MV-4-11 (cell line): Measurements from ENCODE around the gene SDCBP2.

Experiments used
- DNase-seq: peaks from one replicate; lab custom pipeline; 2025; lab: John Stamatoyannopoulos, UW

Gene SDCBP2

GRCh38 chr20:1274485-1275311 lies 54.2 kb downstream of the SDCBP2 start:
- no peak for DNase-seq

GRCh38 chr20:1273366-1273765 lies 55.6 kb downstream of the SDCBP2 start:
- DNase-seq: no peak

DNA sequence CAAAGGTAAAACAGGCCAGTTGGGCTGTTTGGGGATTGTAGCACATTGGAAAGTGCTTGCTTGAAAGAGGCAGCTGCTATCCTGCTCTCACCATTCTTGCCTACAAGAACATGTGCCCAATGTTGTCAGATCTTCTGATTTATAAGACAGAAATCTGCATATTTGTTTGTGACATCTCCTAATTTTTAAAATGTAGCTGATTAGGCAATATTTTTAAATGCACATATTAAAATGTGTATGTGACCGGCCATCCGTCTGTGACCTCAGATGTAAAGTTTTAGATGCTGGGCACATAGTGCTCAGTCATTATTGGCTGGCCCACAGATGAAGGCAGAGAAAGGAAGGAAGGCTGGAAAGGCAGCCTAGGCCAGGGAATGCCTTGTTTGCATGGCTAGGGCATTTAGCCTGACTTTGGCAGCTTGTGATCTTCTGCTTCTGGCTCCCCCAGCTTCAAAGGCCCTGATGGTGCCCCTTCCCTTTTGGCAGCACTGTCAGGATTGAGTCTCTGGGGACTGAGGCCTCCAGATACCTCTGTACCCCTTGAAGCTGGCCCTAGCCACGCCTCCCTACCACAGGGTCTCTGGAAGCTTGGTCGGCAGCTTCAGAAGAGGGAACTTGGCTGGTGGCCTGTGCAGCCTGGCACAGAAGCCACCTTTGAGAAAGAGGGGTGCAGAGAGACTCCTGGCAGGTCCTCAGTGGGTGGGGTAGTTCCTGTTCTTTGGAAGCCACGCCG lies 56.4 kb downstream of the SDCBP2 start:
- DNase-seq: no peak

DNA sequence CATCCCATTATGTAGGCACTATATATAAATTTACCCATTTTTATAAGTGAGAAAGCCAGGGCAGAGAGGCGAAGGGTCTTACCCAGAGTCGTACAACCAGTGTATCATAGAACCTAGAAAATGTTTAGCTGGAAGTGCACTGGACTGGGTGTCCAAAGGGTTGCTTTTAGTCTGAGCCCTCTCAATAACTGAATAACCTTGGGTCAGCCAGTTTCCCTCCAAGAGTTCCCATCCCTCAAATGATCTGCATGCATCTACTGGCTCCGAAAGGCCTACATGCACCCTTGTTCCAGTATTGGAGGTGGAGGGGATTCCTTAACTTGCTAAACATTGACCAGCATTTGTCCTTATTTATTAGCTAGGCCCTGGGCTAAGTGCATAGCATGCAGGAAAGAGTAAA lies 59.1 kb downstream of the SDCBP2 start:
- no peak for DNase-seq

- no peak for DNase-seq
Measured at GRCh38 chr20:1269235-1269634, 59.7 kb downstream of the SDCBP2 start.

DNA sequence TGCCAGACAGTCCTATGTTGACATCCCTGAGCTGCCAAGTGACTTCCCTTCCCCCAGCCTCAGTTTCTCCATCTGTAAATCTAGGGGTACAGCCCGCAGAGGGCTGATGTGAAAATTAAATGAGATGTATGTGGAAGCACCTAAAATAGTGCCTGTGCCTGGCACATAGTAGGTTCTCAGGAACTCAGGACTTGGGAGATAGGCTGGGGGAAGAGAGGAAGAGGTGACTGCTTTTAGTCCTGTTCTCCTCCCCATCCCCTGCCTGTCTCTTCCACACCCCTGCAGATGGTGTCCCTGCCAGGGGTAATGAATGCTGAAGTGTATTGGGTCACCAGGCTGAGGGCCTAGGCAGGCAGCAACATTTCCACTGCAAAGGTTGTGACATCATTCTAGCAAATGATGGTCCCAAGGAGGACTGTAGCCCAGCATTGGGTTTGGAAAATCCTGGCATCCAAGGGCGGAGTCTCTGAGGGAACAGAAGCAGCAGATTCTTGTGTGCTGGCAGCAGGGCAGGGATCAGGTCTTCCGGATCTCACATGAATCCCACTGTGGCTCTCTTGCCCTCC lies 61.0 kb downstream of the SDCBP2 start:
- no peak for DNase-seq

GRCh38 chr20:1267161-1267560 lies 61.8 kb downstream of the SDCBP2 start:
- DNase-seq: no peak

- peak; percentile 11 for DNase-seq
Measured at GRCh38 chr20:1266167-1266973, 62.6 kb downstream of the SDCBP2 start, which contains the start of gene SNPH. TSS of gene SNPH (plus strand) at chr20:1266294. CDS start at chr20:1296240, 29,946 bp downstream.

DNA sequence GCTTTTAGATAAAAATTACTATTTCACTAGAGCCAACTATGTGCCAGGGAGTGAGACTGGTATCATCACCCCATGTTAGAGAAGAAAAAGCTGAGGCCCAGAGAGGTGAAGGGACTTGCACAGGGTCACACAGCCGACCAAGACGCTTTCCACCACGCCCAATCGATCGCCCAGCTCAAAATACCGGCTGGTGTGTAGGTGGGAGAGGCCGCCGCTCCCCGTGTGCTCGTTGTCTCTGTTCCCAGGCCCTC lies 63.1 kb downstream of the SDCBP2 start:
- DNase-seq: no peak

- DNase-seq: no peak
Measured at GRCh38 chr20:1265226-1265915, 63.6 kb downstream of the SDCBP2 start.

GRCh38 chr20:1264727-1265126 lies 64.2 kb downstream of the SDCBP2 start:
- no peak for DNase-seq

GRCh38 chr20:1263853-1264252 lies 65.1 kb downstream of the SDCBP2 start:
- no peak for DNase-seq
